ENCODE data around the gene CENPN. TPM values are rescaled to one million over a fixed set of nuclear protein-coding genes. Genes with fewer than 3 reads are reported as not detected.

CENPN gene
- polyA plus RNA-seq, 2 of the 4 experiments (the other 2 are of a cell fraction), result 82.6 to 101 TPM

- ATAC-seq (no peak), FAIRE-seq (no peak)
- CTCF ChIA-PET, result no interaction called here
Observed at GRCh38 chr16:81061871-81062608, 55.0 kb downstream of the CENPN start.

DNA sequence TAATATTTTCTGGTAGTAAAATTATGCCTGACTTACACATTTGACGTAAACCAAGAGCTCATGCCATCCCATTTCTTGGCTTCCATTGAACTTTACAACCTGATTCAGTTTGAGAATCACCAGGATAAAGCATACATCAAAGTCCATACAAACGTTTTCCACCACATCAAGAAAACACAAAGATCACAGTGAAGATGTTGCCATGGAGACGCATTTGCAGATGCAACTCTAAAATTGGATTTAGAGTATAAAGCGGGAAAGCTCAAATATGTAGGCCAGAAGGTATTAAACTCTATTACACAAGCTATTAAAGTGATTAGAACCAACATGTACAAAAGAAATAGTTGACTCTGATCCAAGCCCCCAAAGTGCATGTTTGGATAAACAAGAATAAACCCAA, 59.7 kb downstream of the CENPN start:
- Histone ChIP-seq H3K4me3 (no peak overlapping the region), H3K4me1 (no peaks in the 10 kb centered on the region), H3K27ac (no peak overlapping the region), H3K4me2 (no peak overlapping the region), H3K9me3 (no peaks in the 10 kb centered on the region)
- no peak for DNase-seq (ENCODE audit: low read depth in 1 of 2, low spot score in 1 of 2)
- CTCF ChIA-PET, result interaction anchor here (0.7 to 2.0 kb wide), 3 partner anchors 10 to 31 kb away, joined by 3 to 4 read pairs (median 3); partner anchors contain the start of genes ATMIN and C16orf46
- no peak for FAIRE-seq
- 67% methylated on average over 4 of the region's 4 CpGs for WGBS (ENCODE audit: missing lambda C conversion rate)
- POLR2A ChIA-PET, result interaction anchor here (1.0 kb wide), 1 partner anchor 10 kb away, joined by 3 read pairs; the partner anchor contains the start of gene C16orf46
- ATAC-seq, result no peak
- no peak for TF ChIP-seq RNF2 (IDR thresholded peaks at IDR 0.05; ENCODE audit: borderline replicate concordance, low read depth)
- no peak for TF ChIP-seq PHF8 (IDR thresholded peaks at IDR 0.05; ENCODE audit: borderline replicate concordance, low read depth)
- TF ChIP-seq TFCP2L1 (CRISPR knock-in tag; IDR thresholded peaks at IDR 0.05), result no peak
- no peak for TF ChIP-seq EHF (CRISPR knock-in tag; IDR thresholded peaks at IDR 0.05)
- no peak for TF ChIP-seq MAZ (IDR thresholded peaks at IDR 0.05; ENCODE audit: borderline replicate concordance, low read depth, low read length)
- no peak for TF ChIP-seq NR3C1 (IDR thresholded peaks at IDR 0.05)
- no peak for TF ChIP-seq FOSL2 (IDR thresholded peaks at IDR 0.05)
- TF ChIP-seq FOSL2 (CRISPR knock-in tag; IDR thresholded peaks at IDR 0.05), result no peak
- no peak for TF ChIP-seq HDAC2 (IDR thresholded peaks at IDR 0.05)
- TF ChIP-seq NPAS2 (CRISPR knock-in tag; IDR thresholded peaks at IDR 0.05; ENCODE audit: borderline replicate concordance), result no peak
- TF ChIP-seq SMC3 (IDR thresholded peaks at IDR 0.05), result no peak
- no peak for TF ChIP-seq ZNF302 (CRISPR knock-in tag; IDR thresholded peaks at IDR 0.05)
- no peak for TF ChIP-seq ZSCAN20 (CRISPR knock-in tag; IDR thresholded peaks at IDR 0.05)
- no peak for TF ChIP-seq EHMT2 (IDR thresholded peaks at IDR 0.05; ENCODE audit: low read depth)
- TF ChIP-seq JUNB (IDR thresholded peaks at IDR 0.05), result no peak

More at GRCh38 chr16:81061871-81062608, 55.0 kb downstream of the CENPN start:
- no peak overlapping the region for H3K4me3 ChIP-seq
- no peak overlapping the region for H3K27ac ChIP-seq
- DNase-seq (ENCODE audit: low read depth in 1 of 2, low spot score in 1 of 2), result no peak
- no peak for TF ChIP-seq RARB (CRISPR knock-in tag; IDR thresholded peaks at IDR 0.05)
- TF ChIP-seq NR3C1 (IDR thresholded peaks at IDR 0.05), result no peak
- TF ChIP-seq, protein P1, sequence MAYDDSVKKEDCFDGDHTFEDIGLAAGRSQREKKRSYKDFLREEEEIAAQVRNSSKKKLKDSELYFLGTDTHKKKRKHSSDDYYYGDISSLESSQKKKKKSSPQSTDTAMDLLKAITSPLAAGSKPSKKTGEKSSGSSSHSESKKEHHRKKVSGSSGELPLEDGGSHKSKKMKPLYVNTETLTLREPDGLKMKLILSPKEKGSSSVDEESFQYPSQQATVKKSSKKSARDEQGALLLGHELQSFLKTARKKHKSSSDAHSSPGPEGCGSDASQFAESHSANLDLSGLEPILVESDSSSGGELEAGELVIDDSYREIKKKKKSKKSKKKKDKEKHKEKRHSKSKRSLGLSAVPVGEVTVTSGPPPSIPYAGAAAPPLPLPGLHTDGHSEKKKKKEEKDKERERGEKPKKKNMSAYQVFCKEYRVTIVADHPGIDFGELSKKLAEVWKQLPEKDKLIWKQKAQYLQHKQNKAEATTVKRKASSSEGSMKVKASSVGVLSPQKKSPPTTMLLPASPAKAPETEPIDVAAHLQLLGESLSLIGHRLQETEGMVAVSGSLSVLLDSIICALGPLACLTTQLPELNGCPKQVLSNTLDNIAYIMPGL (CRISPR knock-in tag; IDR thresholded peaks at IDR 0.05; ENCODE audit: borderline replicate concordance), result no peak
- no peak overlapping the region for H3K4me2 ChIP-seq
- POLR2A ChIA-PET, result no interaction called here
- no peaks in the 10 kb centered on the region for H3K9me3 ChIP-seq
- no peaks in the 10 kb centered on the region for H3K4me1 ChIP-seq
- WGBS (ENCODE audit: missing lambda C conversion rate), result 83% methylated on average over 10 of the region's 10 CpGs

DNA sequence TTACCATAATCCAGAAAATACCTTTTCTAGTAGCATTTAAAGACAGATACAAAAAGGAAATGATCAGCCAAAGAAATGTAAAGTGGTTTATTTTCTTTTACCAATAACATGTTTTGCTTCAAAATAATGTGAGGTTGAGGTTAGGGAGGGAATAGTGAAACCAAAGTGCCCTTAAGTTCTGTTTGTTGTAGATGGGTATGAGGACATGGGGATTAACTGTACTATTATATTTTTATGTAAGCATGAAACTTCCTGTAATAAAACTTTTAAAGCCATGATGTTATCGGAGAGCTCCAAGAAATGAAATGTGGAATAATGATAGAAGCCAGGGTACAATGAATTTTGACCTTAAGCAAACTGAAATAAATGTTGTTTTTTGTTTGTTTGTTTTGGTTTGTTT, 60.2 kb downstream of the CENPN start:
- H3K4me1 ChIP-seq, result no peaks in the 10 kb centered on the region
- no peak for FAIRE-seq
- H3K27ac ChIP-seq, result no peak overlapping the region
- TF ChIP-seq POLR2A (IDR thresholded peaks at IDR 0.05; ENCODE audit: low read length) (no peak), ESRRA (IDR thresholded peaks at IDR 0.05; ENCODE audit: borderline replicate concordance, low read length) (no peak), MAZ (IDR thresholded peaks at IDR 0.05; ENCODE audit: borderline replicate concordance, low read depth, low read length) (no peak), CHD2 (IDR thresholded peaks at IDR 0.05; ENCODE audit: low read length, partially characterized antibody) (no peak), GATA3 (IDR thresholded peaks at IDR 0.05; ENCODE audit: borderline replicate concordance) (no peak), ZFP36 (IDR thresholded peaks at IDR 0.05; ENCODE audit: borderline replicate concordance, partially characterized antibody) (no peak)
- TF ChIP-seq, protein P2, sequence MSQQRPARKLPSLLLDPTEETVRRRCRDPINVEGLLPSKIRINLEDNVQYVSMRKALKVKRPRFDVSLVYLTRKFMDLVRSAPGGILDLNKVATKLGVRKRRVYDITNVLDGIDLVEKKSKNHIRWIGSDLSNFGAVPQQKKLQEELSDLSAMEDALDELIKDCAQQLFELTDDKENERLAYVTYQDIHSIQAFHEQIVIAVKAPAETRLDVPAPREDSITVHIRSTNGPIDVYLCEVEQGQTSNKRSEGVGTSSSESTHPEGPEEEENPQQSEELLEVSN (IDR thresholded peaks at IDR 0.05; ENCODE audit: borderline replicate concordance, low read depth), result no peak
- TF ChIP-seq, protein P3, sequence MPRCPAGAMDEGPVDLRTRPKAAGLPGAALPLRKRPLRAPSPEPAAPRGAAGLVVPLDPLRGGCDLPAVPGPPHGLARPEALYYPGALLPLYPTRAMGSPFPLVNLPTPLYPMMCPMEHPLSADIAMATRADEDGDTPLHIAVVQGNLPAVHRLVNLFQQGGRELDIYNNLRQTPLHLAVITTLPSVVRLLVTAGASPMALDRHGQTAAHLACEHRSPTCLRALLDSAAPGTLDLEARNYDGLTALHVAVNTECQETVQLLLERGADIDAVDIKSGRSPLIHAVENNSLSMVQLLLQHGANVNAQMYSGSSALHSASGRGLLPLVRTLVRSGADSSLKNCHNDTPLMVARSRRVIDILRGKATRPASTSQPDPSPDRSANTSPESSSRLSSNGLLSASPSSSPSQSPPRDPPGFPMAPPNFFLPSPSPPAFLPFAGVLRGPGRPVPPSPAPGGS (IDR thresholded peaks at IDR 0.05), result no peak
- H3K9me3 ChIP-seq, result no peaks in the 10 kb centered on the region
- ATAC-seq, result no peak
- DNase-seq (ENCODE audit: low read depth in 1 of 2, low spot score in 1 of 2), result no peak
- H3K4me2 ChIP-seq, result no peak overlapping the region
- POLR2A ChIA-PET, result no interaction called here
- 94% methylated on average over 1 of the region's 1 CpG for WGBS (ENCODE audit: missing lambda C conversion rate)
- H3K4me3 ChIP-seq, result no peak overlapping the region
- CTCF ChIA-PET, result interaction anchor here (0.7 to 2.0 kb wide), 3 partner anchors 10 to 31 kb away, joined by 3 to 4 read pairs (median 3); partner anchors contain the start of genes ATMIN and C16orf46

Measured in A549 (cell line).